A549 (cell line): ENCODE results near the gene SLCO2A1. TPM values are rescaled to one million over a fixed set of nuclear protein-coding genes. Genes with fewer than 3 reads are reported as not detected.

Experiments used
- ATAC-seq, 2 experiments: fragments of 200-7000 bp in 1 of 2; fragments of >200 bp in 1 of 2; cut with Nextera tagmentation in 1 of 2; cut with Tn5 transposase in 1 of 2; 3 replicates each; pipeline versions ENCODE4 v1.8.0 to v1.9.1; 2018 to 2020; ENCODE audit warnings: mild to moderate bottlenecking in 1 of 2, moderate library complexity in 1 of 2
- CTCF ChIA-PET: fragments of 300-600 bp; sonication (Branson Sonifier 250); formaldehyde crosslinking; extraction: SDS; loops from one replicate; lab custom pipeline; 2021; ENCODE audit warnings: antibody characterized with exemption, inconsistent platforms; lab: Yijun Ruan, JAX
- POLR2A ChIA-PET: fragments of 350-600 bp; formaldehyde crosslinking; extraction: SDS; loops from one replicate; lab custom pipeline; 2021; ENCODE audit warnings: antibody characterized with exemption, inconsistent platforms; lab: Yijun Ruan, JAX
- DNase-seq, 2 experiments: peaks; one replicate each; pipeline versions ENCODE4 v3.0.0 to v3.0.0-alpha.2; 2011 to 2016; ENCODE audit warnings: low read depth in 1 of 2, low spot score in 1 of 2
- FAIRE-seq: peaks from 2 replicates; lab custom pipeline; 2011; peaks lifted over from hg19 to GRCh38; lab: Jason Lieb, UNC
- H3K27ac ChIP-seq, 2 experiments: fragments of >200 bp; sonication (Bioruptor Twin); formaldehyde crosslinking; 3 replicates each; pipeline ENCODE4 v1.5.1; 2016 to 2017
- H3K4me1 ChIP-seq: fragments of >200 bp; sonication (Bioruptor Twin); formaldehyde crosslinking; 3 replicates; pipeline ENCODE4 v1.6.1; 2016
- H3K4me2 ChIP-seq: fragments of >200 bp; sonication (Bioruptor Twin); formaldehyde crosslinking; 3 replicates; pipeline ENCODE4 v1.6.1; 2016
- H3K4me3 ChIP-seq: fragments of >200 bp; sonication (Bioruptor Twin); formaldehyde crosslinking; 3 replicates; pipeline ENCODE4 v1.5.1; 2016
- H3K9me3 ChIP-seq: fragments of >200 bp; sonication (Bioruptor Twin); formaldehyde crosslinking; 3 replicates; pipeline ENCODE4 v1.6.1; 2016
- CHD4 ChIP-seq: fragments of 200-600 bp; sonication (generic); IDR thresholded peaks from 2 replicates; pipeline ENCODE4 v1.6.1; 2016; ENCODE audit warnings: antibody characterized with exemption, mild to moderate bottlenecking, borderline replicate concordance
- EHMT2 ChIP-seq: fragments of 200-600 bp; sonication (generic); IDR thresholded peaks from 2 replicates; pipeline ENCODE4 v1.6.1; 2016; ENCODE audit warnings: antibody characterized with exemption, low read depth, mild to moderate bottlenecking, moderate library complexity
- FOSB ChIP-seq: fragments of 250-450 bp; sonication (Bioruptor Pico); IDR thresholded peaks from 2 replicates; pipeline ENCODE4 v1.5.0; 2020; ENCODE audit warnings: mild to moderate bottlenecking, moderate library complexity
- FOSL2 ChIP-seq, 2 experiments: fragments of 450-650 bp in 1 of 2; fragments of >200 bp in 1 of 2; sonication (Bioruptor Twin) in 1 of 2; formaldehyde crosslinking; IDR thresholded peaks; 2 replicates each; pipeline versions ENCODE4 v1.5.0 to v1.6.1; 2016 to 2020; ENCODE audit warnings: mild to moderate bottlenecking in 1 of 2, moderate library complexity in 1 of 2
- HEYL ChIP-seq: fragments of 250-450 bp; sonication (Bioruptor Pico); IDR thresholded peaks from 2 replicates; pipeline ENCODE4 v1.8.0; 2021; ENCODE audit warnings: mild to moderate bottlenecking, moderate library complexity
- HOXA7 ChIP-seq: fragments of 250-450 bp; sonication (Bioruptor Pico); IDR thresholded peaks from 2 replicates; pipeline ENCODE4 v1.5.0; 2020; ENCODE audit warnings: mild to moderate bottlenecking, moderate library complexity
- JUNB ChIP-seq: fragments of >200 bp; sonication (Bioruptor Twin); formaldehyde crosslinking; IDR thresholded peaks from 2 replicates; pipeline ENCODE4 v1.6.1; 2016
- KDM1A ChIP-seq: fragments of 200-600 bp; sonication (generic); IDR thresholded peaks from 2 replicates; pipeline ENCODE4 v1.6.1; 2016; ENCODE audit warnings: low read depth, mild to moderate bottlenecking
- MAFK ChIP-seq: fragments of 450-650 bp; IDR thresholded peaks from 2 replicates; pipeline ENCODE4 v1.6.1; 2014; ENCODE audit not compliant: partially characterized antibody
- NPAS2 ChIP-seq: fragments of 250-450 bp; sonication (Bioruptor Pico); IDR thresholded peaks from 2 replicates; pipeline ENCODE4 v1.8.0; 2022; ENCODE audit warnings: mild to moderate bottlenecking, moderate library complexity, borderline replicate concordance
- PHF8 ChIP-seq: fragments of 200-600 bp; sonication (generic); IDR thresholded peaks from 2 replicates; pipeline ENCODE4 v1.6.1; 2016; ENCODE audit warnings: low read depth, mild to moderate bottlenecking, antibody characterized with exemption, moderate library complexity, borderline replicate concordance
- POLR2A ChIP-seq: IDR thresholded peaks from 2 replicates; pipeline ENCODE4 v1.6.1; 2012; ENCODE audit warnings: mild to moderate bottlenecking, low read length
- POLR2AphosphoS2 ChIP-seq: conservative IDR thresholded peaks from 2 replicates; pipeline ENCODE4 v1.6.1; 2012; ENCODE audit warnings: low read length, improper control_type of control experiment, inconsistent platforms
- RAD21 ChIP-seq, 2 experiments: fragments of >200 bp in 1 of 2; sonication (Bioruptor Twin) in 1 of 2; formaldehyde crosslinking in 1 of 2; IDR thresholded peaks in 1 of 2; conservative IDR thresholded peaks in 1 of 2; 2 replicates in 1 of 2; 3 replicates in 1 of 2; pipeline ENCODE4 v1.6.1; 2012 to 2018; ENCODE audit warnings: inconsistent platforms in 1 of 2
- RCOR1 ChIP-seq: fragments of 150-350 bp; IDR thresholded peaks from 2 replicates; pipeline ENCODE4 v1.6.1; 2014; ENCODE audit warnings: antibody characterized with exemption, low read length, low read depth
- RNF2 ChIP-seq: fragments of 200-600 bp; sonication (generic); IDR thresholded peaks from 2 replicates; pipeline ENCODE4 v1.6.1; 2016; ENCODE audit warnings: low read depth, mild to moderate bottlenecking, antibody characterized with exemption, moderate library complexity, borderline replicate concordance
- ZC3H11A ChIP-seq: fragments of 450-650 bp; IDR thresholded peaks from 2 replicates; pipeline ENCODE4 v1.6.1; 2014; ENCODE audit warnings: antibody characterized with exemption, mild to moderate bottlenecking
- ZNF302 ChIP-seq: fragments of 250-450 bp; sonication (Bioruptor Pico); IDR thresholded peaks from 2 replicates; pipeline ENCODE4 v1.9.0; 2021; ENCODE audit warnings: inconsistent platforms, mild to moderate bottlenecking, moderate library complexity
- ZSCAN20 ChIP-seq: fragments of 250-450 bp; sonication (Bioruptor Pico); IDR thresholded peaks from 2 replicates; pipeline ENCODE4 v1.8.0; 2022; ENCODE audit warnings: mild to moderate bottlenecking, moderate library complexity
- WGBS: methylation state at CpG from one replicate; pipeline ENCODE4 v1.1.6; 2017; ENCODE audit errors: missing lambda C conversion rate; 5-methylcytosine and 5-hydroxymethylcytosine counted together
- polyA plus RNA-seq, 4 experiments: library from polyadenylated mRNA; depleted of rRNA in 3 of 4; stranded (reverse); fragments of >200 nt; fragmentation: RNase III in 1 of 4; extraction: RNeasy Plus Mini Kit Qiagen cat#74134 plus additional on column Dnase treatment in 1 of 4; gene quantifications; 2 replicates in 3 of 4; 3 replicates in 1 of 4; pipeline ENCODE4 v1.2.3, GENCODE V29; 2011 to 2017
- TF ChIP-seq, protein P1 (sequence below): fragments of 200-600 bp; sonication (generic); IDR thresholded peaks from 2 replicates; pipeline ENCODE4 v1.6.1; 2016; ENCODE audit warnings: antibody characterized with exemption, mild to moderate bottlenecking, moderate library complexity
- TF ChIP-seq, protein P2 (sequence below): fragments of >200 bp; sonication (Bioruptor Twin); formaldehyde crosslinking; IDR thresholded peaks from 3 replicates; pipeline ENCODE4 v1.6.1; 2016

Gene SLCO2A1
- polyA plus RNA-seq, 2 of the 4 experiments (the other 2 are of a cell fraction): 0.12 TPM; not detected in 1

DNA sequence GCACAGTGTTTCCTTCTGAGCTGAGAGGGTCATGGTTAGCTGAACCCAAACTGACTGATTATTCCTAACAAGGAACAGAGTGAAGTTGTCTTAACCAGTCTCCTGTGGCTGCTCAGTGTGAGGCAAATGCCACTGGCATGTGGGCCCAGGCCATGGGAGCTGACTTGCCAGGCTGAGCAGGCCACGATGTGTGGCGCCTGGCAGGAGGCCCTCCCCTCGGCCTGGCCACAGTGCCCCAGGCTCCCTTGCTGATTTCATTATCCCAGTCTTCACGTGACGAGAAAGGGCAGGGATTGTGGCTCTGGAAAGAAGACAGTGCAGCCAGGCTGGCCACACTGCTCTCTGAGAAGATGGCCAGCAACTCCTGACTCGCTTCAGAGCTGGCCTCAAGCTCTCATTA is 58.8 kb downstream of the SLCO2A1 start:
- no peaks in the 10 kb centered on the region for H3K4me1 ChIP-seq
- 70% methylated on average over 5 of the region's 6 CpGs for WGBS
- FAIRE-seq (no peak), ATAC-seq (no peak), DNase-seq (no peak)
- H3K27ac ChIP-seq: no peak overlapping the region
- no peak overlapping the region for H3K4me3 ChIP-seq
- POLR2A ChIA-PET: no interaction called here
- no peak overlapping the region for H3K4me2 ChIP-seq
- no peaks in the 10 kb centered on the region for H3K9me3 ChIP-seq
- CTCF ChIA-PET: no interaction called here
- TF ChIP-seq POLR2AphosphoS2 (no peak), PHF8 (no peak), ZNF302 (CRISPR knock-in tag) (no peak), MAFK (no peak), FOSB (CRISPR knock-in tag) (no peak), RCOR1 (no peak), RAD21 (conservative IDR thresholded peaks at IDR 0.05 in 1 of 2, IDR thresholded peaks at IDR 0.05 in 1 of 2) (no peak), EHMT2 (no peak), RNF2 (no peak), HOXA7 (CRISPR knock-in tag) (no peak), ZC3H11A (no peak), FOSL2 (IDR thresholded peaks at IDR 0.05) (no peak), FOSL2 (CRISPR knock-in tag; IDR thresholded peaks at IDR 0.05) (no peak), POLR2A (no peak), KDM1A (no peak), NPAS2 (no peak), CHD4 (no peak), JUNB (no peak), ZSCAN20 (CRISPR knock-in tag) (no peak)
- TF ChIP-seq, protein P1, sequence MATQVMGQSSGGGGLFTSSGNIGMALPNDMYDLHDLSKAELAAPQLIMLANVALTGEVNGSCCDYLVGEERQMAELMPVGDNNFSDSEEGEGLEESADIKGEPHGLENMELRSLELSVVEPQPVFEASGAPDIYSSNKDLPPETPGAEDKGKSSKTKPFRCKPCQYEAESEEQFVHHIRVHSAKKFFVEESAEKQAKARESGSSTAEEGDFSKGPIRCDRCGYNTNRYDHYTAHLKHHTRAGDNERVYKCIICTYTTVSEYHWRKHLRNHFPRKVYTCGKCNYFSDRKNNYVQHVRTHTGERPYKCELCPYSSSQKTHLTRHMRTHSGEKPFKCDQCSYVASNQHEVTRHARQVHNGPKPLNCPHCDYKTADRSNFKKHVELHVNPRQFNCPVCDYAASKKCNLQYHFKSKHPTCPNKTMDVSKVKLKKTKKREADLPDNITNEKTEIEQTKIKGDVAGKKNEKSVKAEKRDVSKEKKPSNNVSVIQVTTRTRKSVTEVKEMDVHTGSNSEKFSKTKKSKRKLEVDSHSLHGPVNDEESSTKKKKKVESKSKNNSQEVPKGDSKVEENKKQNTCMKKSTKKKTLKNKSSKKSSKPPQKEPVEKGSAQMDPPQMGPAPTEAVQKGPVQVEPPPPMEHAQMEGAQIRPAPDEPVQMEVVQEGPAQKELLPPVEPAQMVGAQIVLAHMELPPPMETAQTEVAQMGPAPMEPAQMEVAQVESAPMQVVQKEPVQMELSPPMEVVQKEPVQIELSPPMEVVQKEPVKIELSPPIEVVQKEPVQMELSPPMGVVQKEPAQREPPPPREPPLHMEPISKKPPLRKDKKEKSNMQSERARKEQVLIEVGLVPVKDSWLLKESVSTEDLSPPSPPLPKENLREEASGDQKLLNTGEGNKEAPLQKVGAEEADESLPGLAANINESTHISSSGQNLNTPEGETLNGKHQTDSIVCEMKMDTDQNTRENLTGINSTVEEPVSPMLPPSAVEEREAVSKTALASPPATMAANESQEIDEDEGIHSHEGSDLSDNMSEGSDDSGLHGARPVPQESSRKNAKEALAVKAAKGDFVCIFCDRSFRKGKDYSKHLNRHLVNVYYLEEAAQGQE: no peak
- TF ChIP-seq, protein P2, sequence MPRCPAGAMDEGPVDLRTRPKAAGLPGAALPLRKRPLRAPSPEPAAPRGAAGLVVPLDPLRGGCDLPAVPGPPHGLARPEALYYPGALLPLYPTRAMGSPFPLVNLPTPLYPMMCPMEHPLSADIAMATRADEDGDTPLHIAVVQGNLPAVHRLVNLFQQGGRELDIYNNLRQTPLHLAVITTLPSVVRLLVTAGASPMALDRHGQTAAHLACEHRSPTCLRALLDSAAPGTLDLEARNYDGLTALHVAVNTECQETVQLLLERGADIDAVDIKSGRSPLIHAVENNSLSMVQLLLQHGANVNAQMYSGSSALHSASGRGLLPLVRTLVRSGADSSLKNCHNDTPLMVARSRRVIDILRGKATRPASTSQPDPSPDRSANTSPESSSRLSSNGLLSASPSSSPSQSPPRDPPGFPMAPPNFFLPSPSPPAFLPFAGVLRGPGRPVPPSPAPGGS: no peak
- TF ChIP-seq, all 56 proteins: peak for 0

GRCh38 chr3:133970339-133970738 is 59.4 kb downstream of the SLCO2A1 start:
- no peaks in the 10 kb centered on the region for H3K4me1 ChIP-seq
- H3K4me3 ChIP-seq: no peak overlapping the region
- ChIA-PET POLR2A (no interaction called here), CTCF (no interaction called here)
- no peak for ATAC-seq
- FAIRE-seq: no peak
- no peak overlapping the region for H3K4me2 ChIP-seq
- no peak for DNase-seq
- WGBS: 36% methylated on average over 5 of the region's 5 CpGs
- H3K9me3 ChIP-seq: no peaks in the 10 kb centered on the region
- no peak for TF ChIP-seq HEYL (CRISPR knock-in tag)
- TF ChIP-seq POLR2A: no peak
- no peak overlapping the region for H3K27ac ChIP-seq
